HUES6 (cell line): ENCODE data around the gene DISC1.

Experiments
- H3K27ac ChIP-seq: 2 replicates; pipeline ENCODE4 v1.7.0; 2013; ENCODE audit warnings: low read depth, mild to moderate bottlenecking, low read length, inconsistent platforms
- H3K27me3 ChIP-seq: 2 replicates; pipeline ENCODE4 v1.6.1; 2013; ENCODE audit warnings: low read length; ENCODE audit not compliant: control insufficient read depth, insufficient read depth
- H3K36me3 ChIP-seq: 2 replicates; pipeline ENCODE4 v1.6.1; 2013; ENCODE audit warnings: low read length; ENCODE audit not compliant: control insufficient read depth, insufficient read depth
- H3K4me1 ChIP-seq: 2 replicates; pipeline ENCODE4 v1.6.1; 2013; ENCODE audit warnings: low read length; ENCODE audit not compliant: control insufficient read depth, insufficient read depth
- H3K4me3 ChIP-seq: 2 replicates; pipeline ENCODE4 v1.5.1; 2013; ENCODE audit warnings: low read depth, low read length
- H3K9ac ChIP-seq: one replicate; pipeline ENCODE4 v1.6.1; 2013; ENCODE audit warnings: mild to moderate bottlenecking, low read length
- H3K9me3 ChIP-seq: 2 replicates; pipeline ENCODE4 v1.6.1; 2013; ENCODE audit warnings: low read depth, low read length; ENCODE audit not compliant: control insufficient read depth, insufficient read depth

The DISC1 gene

GRCh38 chr1:231872461-231872910 is 245.9 kb downstream of the DISC1 start:
- Histone ChIP-seq H3K4me1 (peaks cover 7% of the 10 kb centered on the region; the same call in 1 of the 2 replicates), H3K27ac (no peak overlapping the region), H3K27me3 (no peaks in the 10 kb centered on the region), H3K9ac (no peak overlapping the region), H3K9me3 (peaks cover 13% of the 10 kb centered on the region; the same call in 1 of the 2 replicates), H3K4me3 (no peak overlapping the region), H3K36me3 (no peaks in the 10 kb centered on the region)

GRCh38 chr1:231878737-231879136 is 252.1 kb downstream of the DISC1 start:
- Histone ChIP-seq H3K9ac (no peak overlapping the region), H3K4me3 (no peak overlapping the region), H3K27me3 (no peaks in the 10 kb centered on the region), H3K27ac (no peak overlapping the region), H3K36me3 (no peaks in the 10 kb centered on the region), H3K4me1 (no peaks in the 10 kb centered on the region), H3K9me3 (peaks cover 13% of the 10 kb centered on the region; the same call in 1 of the 2 replicates)

- Histone ChIP-seq H3K4me1 (no peaks in the 10 kb centered on the region), H3K27me3 (no peaks in the 10 kb centered on the region), H3K27ac (no peak overlapping the region), H3K9me3 (peaks cover 13% of the 10 kb centered on the region; the same call in 1 of the 2 replicates), H3K36me3 (no peaks in the 10 kb centered on the region), H3K4me3 (no peak overlapping the region), H3K9ac (no peak overlapping the region)
These were observed 252.7 kb downstream of the DISC1 start for GRCh38 chr1:231879296-231879695.

- H3K27ac ChIP-seq, result no peak overlapping the region
- H3K9me3 ChIP-seq, result no peaks in the 10 kb centered on the region
- H3K36me3 ChIP-seq, result no peaks in the 10 kb centered on the region
- H3K4me3 ChIP-seq, result no peak overlapping the region
- no peaks in the 10 kb centered on the region for H3K4me1 ChIP-seq
- no peaks in the 10 kb centered on the region for H3K27me3 ChIP-seq
- H3K9ac ChIP-seq, result no peak overlapping the region
These were observed 255.7 kb downstream of the DISC1 start for GRCh38 chr1:231882333-231882732.

GRCh38 chr1:231882790-231883189 is 256.2 kb downstream of the DISC1 start:
- Histone ChIP-seq H3K27ac (no peak overlapping the region), H3K9me3 (no peaks in the 10 kb centered on the region), H3K4me1 (no peaks in the 10 kb centered on the region), H3K36me3 (no peaks in the 10 kb centered on the region), H3K27me3 (no peaks in the 10 kb centered on the region), H3K9ac (no peak overlapping the region), H3K4me3 (no peak overlapping the region)

- Histone ChIP-seq H3K9ac (no peak overlapping the region), H3K9me3 (no peaks in the 10 kb centered on the region), H3K4me1 (no peaks in the 10 kb centered on the region), H3K4me3 (no peak overlapping the region), H3K27ac (no peak overlapping the region), H3K27me3 (no peaks in the 10 kb centered on the region), H3K36me3 (no peaks in the 10 kb centered on the region)
These were observed 256.8 kb downstream of the DISC1 start for GRCh38 chr1:231883382-231883781.

- H3K27ac ChIP-seq, result no peak overlapping the region
- no peaks in the 10 kb centered on the region for H3K9me3 ChIP-seq
- no peak overlapping the region for H3K4me3 ChIP-seq
- H3K36me3 ChIP-seq, result no peaks in the 10 kb centered on the region
- no peaks in the 10 kb centered on the region for H3K4me1 ChIP-seq
- no peaks in the 10 kb centered on the region for H3K27me3 ChIP-seq
- H3K9ac ChIP-seq, result no peak overlapping the region
These were observed 258.7 kb downstream of the DISC1 start for GRCh38 chr1:231885209-231885854.

- Histone ChIP-seq H3K27ac (no peak overlapping the region), H3K4me3 (no peak overlapping the region), H3K9me3 (no peaks in the 10 kb centered on the region), H3K4me1 (no peaks in the 10 kb centered on the region), H3K27me3 (no peaks in the 10 kb centered on the region), H3K36me3 (no peaks in the 10 kb centered on the region), H3K9ac (no peak overlapping the region)
These were observed 260.6 kb downstream of the DISC1 start for GRCh38 chr1:231887166-231887565.

- H3K27me3 ChIP-seq, result no peaks in the 10 kb centered on the region
- H3K4me1 ChIP-seq, result no peaks in the 10 kb centered on the region
- no peak overlapping the region for H3K27ac ChIP-seq
- no peaks in the 10 kb centered on the region for H3K9me3 ChIP-seq
- H3K9ac ChIP-seq, result no peak overlapping the region
- H3K36me3 ChIP-seq, result no peaks in the 10 kb centered on the region
- no peak overlapping the region for H3K4me3 ChIP-seq
These were observed 261.3 kb downstream of the DISC1 start for GRCh38 chr1:231887866-231888265.

- H3K27ac ChIP-seq, result no peak overlapping the region
- H3K4me3 ChIP-seq, result no peak overlapping the region
- H3K4me1 ChIP-seq, result no peaks in the 10 kb centered on the region
- H3K9me3 ChIP-seq, result no peaks in the 10 kb centered on the region
- no peaks in the 10 kb centered on the region for H3K27me3 ChIP-seq
- no peaks in the 10 kb centered on the region for H3K36me3 ChIP-seq
- H3K9ac ChIP-seq, result no peak overlapping the region
These were observed 264.2 kb downstream of the DISC1 start for GRCh38 chr1:231890791-231891190.

- H3K4me1 ChIP-seq, result no peaks in the 10 kb centered on the region
- no peaks in the 10 kb centered on the region for H3K36me3 ChIP-seq
- no peak overlapping the region for H3K27ac ChIP-seq
- no peak overlapping the region for H3K4me3 ChIP-seq
- H3K9me3 ChIP-seq, result no peaks in the 10 kb centered on the region
- H3K9ac ChIP-seq, result no peak overlapping the region
- no peaks in the 10 kb centered on the region for H3K27me3 ChIP-seq
These were observed 267.0 kb downstream of the DISC1 start for GRCh38 chr1:231893400-231894102.
